Hepatocyte (in vitro differentiated cells): ENCODE results near the gene POLR3K.
"Not testable (repeated sequence)": the region's sequence is repeated elsewhere in the genome, so short reads cannot be mapped to it uniquely, and the experiment has no call there.

Experiments used
- CTCF ChIP-seq: fragments of 200-600 bp; sonication (generic); IDR thresholded peaks from 2 replicates; pipeline ENCODE4 v1.5.1; 2016; ENCODE audit warnings: antibody characterized with exemption, mild to moderate bottlenecking; ENCODE audit not compliant: poor library complexity
- EZH2 ChIP-seq: fragments of 200-600 bp; sonication (generic); IDR thresholded peaks from 2 replicates; pipeline ENCODE4 v1.6.1; 2016; ENCODE audit warnings: antibody characterized with exemption, mild to moderate bottlenecking, borderline replicate concordance

- not testable (repeated sequence) for TF ChIP-seq CTCF, EZH2
Measured at GRCh38 chr16:17062-17765, 36.2 kb downstream of the POLR3K start.
